ENCODE results near the gene LGALS3. TPM values are rescaled to one million over a fixed set of nuclear protein-coding genes. Genes with fewer than 3 reads are reported as not detected.

LGALS3 gene
- total RNA-seq, 2 donors from 2014 or later = 195 to 237 TPM

DNA sequence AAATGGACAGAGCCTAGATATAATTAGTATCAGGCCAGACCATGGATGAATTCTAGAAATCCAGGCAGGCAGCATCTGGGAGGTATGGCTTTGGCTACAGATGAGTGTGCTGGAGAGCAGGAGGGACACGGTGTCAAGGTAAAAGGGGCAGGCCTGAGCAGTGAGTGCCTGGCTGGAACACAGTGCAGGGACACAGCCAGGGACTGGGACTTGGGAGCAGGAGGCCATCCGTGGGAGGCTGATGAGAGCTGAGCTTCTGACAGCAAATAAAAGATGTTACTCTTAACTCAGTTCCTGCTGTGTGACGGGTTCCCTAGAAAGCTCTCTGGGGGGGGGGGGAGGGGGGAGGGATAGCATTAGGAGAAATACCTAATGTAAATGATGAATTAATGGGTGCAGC, 13.6 kb upstream of the LGALS3 start:
- Histone ChIP-seq H3K36me3 (no peaks in the 10 kb centered on the region), H3K4me3 (no peak overlapping the region), H3K4me1 (ENCODE audit: control insufficient read depth in 1 of 2, low read depth in 2 of 2) (peaks cover 4 to 20% of the 10 kb centered on the region in 2 donors), H3K27ac (no peak overlapping the region), H3K27me3 (replicated peaks; ENCODE audit: insufficient read depth) (no peaks in the 10 kb centered on the region), H3K9me3 (no peaks in the 10 kb centered on the region)
- ATAC-seq (ENCODE audit: insufficient number of reproducible peaks, low FRiP score, low read depth) = no peak
- TF ChIP-seq, protein P1, sequence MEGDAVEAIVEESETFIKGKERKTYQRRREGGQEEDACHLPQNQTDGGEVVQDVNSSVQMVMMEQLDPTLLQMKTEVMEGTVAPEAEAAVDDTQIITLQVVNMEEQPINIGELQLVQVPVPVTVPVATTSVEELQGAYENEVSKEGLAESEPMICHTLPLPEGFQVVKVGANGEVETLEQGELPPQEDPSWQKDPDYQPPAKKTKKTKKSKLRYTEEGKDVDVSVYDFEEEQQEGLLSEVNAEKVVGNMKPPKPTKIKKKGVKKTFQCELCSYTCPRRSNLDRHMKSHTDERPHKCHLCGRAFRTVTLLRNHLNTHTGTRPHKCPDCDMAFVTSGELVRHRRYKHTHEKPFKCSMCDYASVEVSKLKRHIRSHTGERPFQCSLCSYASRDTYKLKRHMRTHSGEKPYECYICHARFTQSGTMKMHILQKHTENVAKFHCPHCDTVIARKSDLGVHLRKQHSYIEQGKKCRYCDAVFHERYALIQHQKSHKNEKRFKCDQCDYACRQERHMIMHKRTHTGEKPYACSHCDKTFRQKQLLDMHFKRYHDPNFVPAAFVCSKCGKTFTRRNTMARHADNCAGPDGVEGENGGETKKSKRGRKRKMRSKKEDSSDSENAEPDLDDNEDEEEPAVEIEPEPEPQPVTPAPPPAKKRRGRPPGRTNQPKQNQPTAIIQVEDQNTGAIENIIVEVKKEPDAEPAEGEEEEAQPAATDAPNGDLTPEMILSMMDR (IDR thresholded peaks at IDR 0.05) = no peak
- no peak for DNase-seq (ENCODE audit: low spot score)

DNA sequence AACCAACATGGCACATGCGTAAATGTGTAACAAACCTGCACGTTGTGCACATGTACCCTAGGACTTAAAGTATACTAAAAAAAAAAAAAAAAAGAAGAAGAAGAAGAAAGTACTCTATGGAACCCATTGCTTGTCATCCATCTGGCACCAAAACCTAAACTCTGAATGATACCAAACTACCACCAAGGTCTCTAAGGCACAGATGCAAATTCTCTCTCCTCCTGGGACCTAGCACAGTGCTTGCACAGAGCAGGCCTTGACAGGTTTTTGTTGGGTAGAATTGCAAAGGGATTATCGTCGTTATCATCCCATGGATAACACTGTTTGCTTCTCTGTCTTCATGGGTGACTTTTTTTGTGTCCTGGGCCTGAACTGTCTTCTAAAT, 13.2 kb upstream of the LGALS3 start:
- Histone ChIP-seq H3K27ac (no peak overlapping the region), H3K9me3 (no peaks in the 10 kb centered on the region), H3K27me3 (replicated peaks; ENCODE audit: insufficient read depth) (no peaks in the 10 kb centered on the region), H3K36me3 (no peaks in the 10 kb centered on the region), H3K4me3 (no peak overlapping the region), H3K4me1 (ENCODE audit: control insufficient read depth in 1 of 2, low read depth in 2 of 2) (peaks cover 4 to 20% of the 10 kb centered on the region in 2 donors)
- ATAC-seq (ENCODE audit: insufficient number of reproducible peaks, low FRiP score, low read depth) = no peak
- no peak for DNase-seq (ENCODE audit: low spot score)
- TF ChIP-seq, protein P1 (IDR thresholded peaks at IDR 0.05) = no peak

DNA sequence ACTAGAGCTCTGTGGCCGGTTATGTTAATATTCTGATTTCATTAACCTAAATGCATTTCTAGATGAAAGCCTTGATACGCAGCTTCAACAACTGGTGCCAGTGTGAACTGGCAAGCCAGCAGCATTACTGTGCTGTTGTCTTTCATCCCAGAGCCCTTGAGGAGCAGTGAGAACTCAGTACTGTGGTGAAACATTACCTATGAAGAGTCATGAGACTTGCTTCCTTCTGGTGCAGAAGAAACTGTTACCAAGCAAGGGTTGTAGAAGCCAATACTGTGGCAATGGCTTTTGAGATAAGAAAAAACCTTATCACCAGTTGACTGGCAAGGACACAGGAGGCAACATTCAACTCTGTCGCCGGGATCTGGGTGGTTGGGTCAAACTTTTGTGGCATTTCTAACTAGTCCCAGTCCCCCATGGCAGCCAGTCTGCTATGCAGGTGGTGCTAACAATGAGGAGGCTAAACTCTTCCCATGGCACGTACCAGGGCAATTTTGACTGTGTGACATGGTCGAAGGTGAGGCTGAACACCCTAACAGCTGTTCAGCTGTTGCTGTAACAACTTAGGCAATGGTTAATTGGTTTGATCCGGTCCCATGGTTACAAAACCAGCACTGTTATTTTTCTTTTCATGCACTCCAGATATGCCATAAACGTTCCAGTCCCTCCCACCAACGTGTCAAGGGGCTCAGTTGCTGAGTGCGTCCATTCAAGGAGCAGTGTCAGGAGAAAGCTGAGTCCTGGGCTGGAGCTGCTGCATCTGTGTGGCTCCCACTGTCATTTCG, 12.6 kb upstream of the LGALS3 start:
- ATAC-seq (ENCODE audit: insufficient number of reproducible peaks, low FRiP score, low read depth) (no peak), DNase-seq (ENCODE audit: low spot score) (no peak)
- H3K27ac ChIP-seq = no peak overlapping the region
- TF ChIP-seq, protein P1 (IDR thresholded peaks at IDR 0.05) = no peak
- H3K27me3 ChIP-seq (replicated peaks; ENCODE audit: insufficient read depth) = no peaks in the 10 kb centered on the region
- H3K9me3 ChIP-seq = no peaks in the 10 kb centered on the region
- H3K4me1 ChIP-seq (ENCODE audit: control insufficient read depth in 1 of 2, low read depth in 2 of 2) = peaks cover 4 to 20% of the 10 kb centered on the region in 2 donors
- H3K4me3 ChIP-seq = no peak overlapping the region
- no peaks in the 10 kb centered on the region for H3K36me3 ChIP-seq

DNA sequence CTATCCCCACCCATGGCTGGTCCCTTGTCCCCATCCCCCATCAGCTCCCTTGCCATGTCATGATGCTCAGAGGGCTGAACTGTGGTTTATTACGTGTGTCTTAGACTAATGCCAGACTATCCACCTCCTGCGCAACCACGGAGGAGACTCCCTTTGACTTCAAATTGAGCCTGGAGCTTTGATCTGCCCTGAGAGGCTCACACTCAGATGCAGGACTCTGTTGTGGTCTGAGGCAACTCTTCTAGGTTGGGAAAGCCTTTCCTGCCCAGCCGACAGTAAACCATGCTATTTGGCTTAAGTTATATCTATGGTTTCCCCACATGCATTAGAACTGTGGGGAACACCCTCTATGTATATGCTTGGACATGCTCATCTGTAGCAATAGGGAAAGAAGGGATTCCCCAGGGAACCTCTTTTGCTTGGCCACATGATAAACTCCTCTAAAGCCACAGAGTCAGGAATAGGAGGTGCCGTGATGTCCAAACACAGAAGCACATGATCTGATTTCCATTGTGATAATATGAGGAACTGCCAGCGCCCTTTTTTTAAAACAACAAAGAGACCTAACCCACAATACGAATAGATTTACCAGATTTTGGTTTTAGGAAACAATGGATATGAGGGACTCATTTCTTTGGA, 11.1 kb upstream of the LGALS3 start:
- no peak overlapping the region for H3K4me3 ChIP-seq
- H3K36me3 ChIP-seq = no peaks in the 10 kb centered on the region
- no peaks in the 10 kb centered on the region for H3K9me3 ChIP-seq
- TF ChIP-seq, protein P1 (IDR thresholded peaks at IDR 0.05) = no peak
- ATAC-seq (ENCODE audit: insufficient number of reproducible peaks, low FRiP score, low read depth) (no peak), DNase-seq (ENCODE audit: low spot score) (no peak)
- no peaks in the 10 kb centered on the region for H3K27me3 ChIP-seq (replicated peaks; ENCODE audit: insufficient read depth)
- peak overlapping the region; percentile 6 to 52 for H3K27ac ChIP-seq
- H3K4me1 ChIP-seq (ENCODE audit: control insufficient read depth in 1 of 2, low read depth in 2 of 2) = peaks cover 4 to 29% of the 10 kb centered on the region in 2 donors

DNA sequence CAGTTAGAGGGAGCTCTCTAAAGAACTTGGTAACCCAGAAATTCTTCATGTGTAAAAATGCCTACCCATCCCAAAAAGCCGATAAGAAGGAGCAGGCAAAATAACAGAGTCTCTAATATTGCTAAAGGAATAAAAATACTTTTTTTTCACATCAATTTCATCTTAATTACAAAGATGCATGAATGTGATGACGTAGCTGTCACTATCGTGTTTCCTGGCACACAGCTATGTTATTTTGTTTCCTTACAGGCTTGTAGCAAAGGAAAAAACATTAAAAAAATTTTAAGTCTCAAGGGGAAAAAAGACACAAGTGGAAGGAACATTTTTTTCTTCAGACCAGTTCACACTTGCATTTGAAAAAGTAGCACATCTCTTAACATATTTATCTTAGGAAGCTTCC, 10.3 kb upstream of the LGALS3 start:
- H3K36me3 ChIP-seq = no peaks in the 10 kb centered on the region
- no peak overlapping the region for H3K4me3 ChIP-seq
- H3K9me3 ChIP-seq = no peaks in the 10 kb centered on the region
- H3K27me3 ChIP-seq (replicated peaks; ENCODE audit: insufficient read depth) = no peaks in the 10 kb centered on the region
- DNase-seq (ENCODE audit: low spot score) (no peak), ATAC-seq (ENCODE audit: insufficient number of reproducible peaks, low FRiP score, low read depth) (no peak)
- H3K27ac ChIP-seq = peak overlapping the region; percentile 6 to 52
- TF ChIP-seq, protein P1 (IDR thresholded peaks at IDR 0.05) = no peak
- H3K4me1 ChIP-seq (ENCODE audit: control insufficient read depth in 1 of 2, low read depth in 2 of 2) = peaks cover 4 to 38% of the 10 kb centered on the region in 2 donors

All from thoracic aorta (tissue), 2 donors.